Endothelial cell (in vitro differentiated cells): ENCODE measurements around the gene BEAN1. TPM values are rescaled to one million over a fixed set of nuclear protein-coding genes. Genes with fewer than 3 reads are reported as not detected.

Experiments used
- DNase-seq: peaks from one replicate; pipeline ENCODE4 v3.0.0; 2021; ENCODE audit warnings: low spot score
- H3K27ac Mint-ChIP-seq: one replicate; pipeline ENCODE4 v1.8.0; 2021; ENCODE audit warnings: mixed read lengths, inconsistent platforms; ENCODE audit not compliant: unreplicated experiment
- H3K27me3 Mint-ChIP-seq: one replicate; pipeline ENCODE4 v1.8.0; 2021; ENCODE audit warnings: mild to moderate bottlenecking, moderate library complexity, mixed read lengths, inconsistent platforms; ENCODE audit not compliant: unreplicated experiment
- H3K36me3 Mint-ChIP-seq: one replicate; pipeline ENCODE4 v1.8.0; 2021; ENCODE audit warnings: mild to moderate bottlenecking, low read depth, mixed read lengths, inconsistent platforms; ENCODE audit not compliant: unreplicated experiment
- H3K4me1 Mint-ChIP-seq: one replicate; pipeline ENCODE4 v1.8.0; 2021; ENCODE audit warnings: mild to moderate bottlenecking, mixed read lengths, inconsistent platforms; ENCODE audit not compliant: unreplicated experiment
- H3K4me3 Mint-ChIP-seq: one replicate; pipeline ENCODE4 v1.8.0; 2021; ENCODE audit warnings: mild to moderate bottlenecking, mixed read lengths, inconsistent platforms; ENCODE audit not compliant: unreplicated experiment
- H3K9me3 Mint-ChIP-seq: one replicate; pipeline ENCODE4 v1.8.0; 2021; ENCODE audit warnings: mixed read lengths, inconsistent platforms; ENCODE audit not compliant: unreplicated experiment
- total RNA-seq: library from RNA; stranded (reverse); fragmentation: NEBNext Ultra II Directional; extraction: Animal tissue kit (Norgen Biotek cat#: 25700); gene quantifications from one replicate; pipeline ENCODE4 v1.2.1, GENCODE V29; 2021; ENCODE audit not compliant: unreplicated experiment
- TF ChIP-seq, protein P1 (sequence below): fragments of 200-600 bp; sonication (generic); IDR thresholded peaks from one replicate; pipeline ENCODE4 v1.5.0; 2021; ENCODE audit warnings: antibody characterized with exemption; ENCODE audit not compliant: unreplicated experiment

Gene BEAN1
- total RNA-seq, 1 donor from 2014 or later: 0.49 TPM

DNA sequence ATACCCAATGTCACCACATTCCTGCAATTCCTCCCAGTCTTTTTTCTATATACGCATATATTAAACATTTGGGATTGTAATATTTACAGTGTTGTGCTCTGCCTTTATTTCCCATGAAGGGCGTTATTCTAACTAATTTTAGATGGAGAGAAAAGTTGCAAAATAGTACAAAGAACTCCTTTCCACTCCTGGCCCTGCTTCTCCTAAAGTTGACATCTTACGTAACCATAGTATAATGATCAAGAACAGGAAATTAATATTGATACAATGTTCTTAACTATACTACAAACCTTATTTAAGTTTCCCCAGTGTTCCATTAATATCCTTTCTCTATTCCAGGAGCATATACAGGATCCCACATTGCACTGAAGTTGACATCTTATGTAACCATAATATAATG lies 76.5 kb downstream of the BEAN1 start:
- peaks cover 11% of the 10 kb centered on the region for H3K4me1 Mint-ChIP-seq
- H3K27me3 Mint-ChIP-seq: no peaks in the 10 kb centered on the region
- TF ChIP-seq, protein P1, sequence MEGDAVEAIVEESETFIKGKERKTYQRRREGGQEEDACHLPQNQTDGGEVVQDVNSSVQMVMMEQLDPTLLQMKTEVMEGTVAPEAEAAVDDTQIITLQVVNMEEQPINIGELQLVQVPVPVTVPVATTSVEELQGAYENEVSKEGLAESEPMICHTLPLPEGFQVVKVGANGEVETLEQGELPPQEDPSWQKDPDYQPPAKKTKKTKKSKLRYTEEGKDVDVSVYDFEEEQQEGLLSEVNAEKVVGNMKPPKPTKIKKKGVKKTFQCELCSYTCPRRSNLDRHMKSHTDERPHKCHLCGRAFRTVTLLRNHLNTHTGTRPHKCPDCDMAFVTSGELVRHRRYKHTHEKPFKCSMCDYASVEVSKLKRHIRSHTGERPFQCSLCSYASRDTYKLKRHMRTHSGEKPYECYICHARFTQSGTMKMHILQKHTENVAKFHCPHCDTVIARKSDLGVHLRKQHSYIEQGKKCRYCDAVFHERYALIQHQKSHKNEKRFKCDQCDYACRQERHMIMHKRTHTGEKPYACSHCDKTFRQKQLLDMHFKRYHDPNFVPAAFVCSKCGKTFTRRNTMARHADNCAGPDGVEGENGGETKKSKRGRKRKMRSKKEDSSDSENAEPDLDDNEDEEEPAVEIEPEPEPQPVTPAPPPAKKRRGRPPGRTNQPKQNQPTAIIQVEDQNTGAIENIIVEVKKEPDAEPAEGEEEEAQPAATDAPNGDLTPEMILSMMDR: no peak
- H3K36me3 Mint-ChIP-seq: no peaks in the 10 kb centered on the region
- H3K27ac Mint-ChIP-seq: no peak overlapping the region
- no peak for DNase-seq
- no peak overlapping the region for H3K4me3 Mint-ChIP-seq
- H3K9me3 Mint-ChIP-seq: no peaks in the 10 kb centered on the region

DNA sequence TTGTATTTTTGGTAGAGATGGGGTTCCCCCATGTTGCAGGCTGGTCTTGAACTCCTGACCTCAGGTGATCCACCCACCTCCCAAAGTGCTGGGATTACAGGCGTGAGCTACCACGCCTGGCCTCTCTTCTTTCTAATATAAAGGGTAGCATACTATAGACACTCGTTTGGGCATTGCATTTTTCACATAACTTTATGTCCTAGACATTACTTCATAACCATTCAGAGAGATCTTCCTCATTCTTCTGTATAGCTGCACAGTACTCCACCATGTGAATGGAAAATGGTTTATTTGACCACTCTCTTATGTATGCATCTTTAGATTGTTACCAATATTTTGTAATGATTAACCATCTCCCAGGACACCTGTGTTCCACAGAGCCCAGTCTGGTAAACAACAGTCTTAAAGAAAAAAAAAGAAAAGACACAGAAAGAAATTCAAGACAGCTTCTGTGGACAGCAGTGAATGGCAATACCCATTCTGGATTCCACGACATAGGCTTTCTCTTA lies 80.7 kb downstream of the BEAN1 start:
- peaks cover 2% of the 10 kb centered on the region for H3K27me3 Mint-ChIP-seq
- no peak for DNase-seq
- H3K36me3 Mint-ChIP-seq: peaks cover 7% of the 10 kb centered on the region
- H3K9me3 Mint-ChIP-seq: no peaks in the 10 kb centered on the region
- H3K4me1 Mint-ChIP-seq: peaks cover 20% of the 10 kb centered on the region
- no peak overlapping the region for H3K4me3 Mint-ChIP-seq
- TF ChIP-seq, protein P1: no peak
- H3K27ac Mint-ChIP-seq: no peak overlapping the region

DNA sequence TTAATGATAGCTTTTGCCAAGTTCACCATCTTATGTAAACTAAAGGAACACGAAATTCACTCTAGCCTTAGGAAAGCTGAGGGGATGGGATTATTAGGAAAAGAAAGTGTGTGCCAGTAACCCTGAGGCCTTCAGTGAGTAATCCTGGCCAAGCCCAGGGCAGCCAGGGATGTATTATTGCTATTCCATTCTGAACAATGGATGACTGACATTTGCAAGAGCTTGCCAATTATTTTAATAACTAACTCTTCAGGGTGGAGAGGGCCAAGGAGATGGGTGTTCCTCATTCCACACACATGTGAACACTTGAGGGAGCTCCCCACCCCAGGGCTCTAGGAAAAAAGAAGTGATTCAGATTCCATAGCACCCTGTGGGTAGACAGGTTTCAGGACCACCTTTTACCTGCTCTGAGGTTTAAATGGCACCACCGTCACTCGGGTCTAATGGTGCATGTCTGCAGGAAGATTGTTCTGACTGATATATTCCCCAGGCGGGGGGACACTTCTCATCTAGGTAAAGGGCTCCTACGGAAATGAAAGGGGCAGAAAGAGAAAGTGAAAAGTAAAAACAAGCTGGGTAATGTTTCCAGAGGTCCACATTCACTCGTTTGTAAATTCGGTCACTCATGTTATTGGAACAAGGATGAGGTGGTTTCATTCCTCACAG lies 81.3 kb downstream of the BEAN1 start:
- TF ChIP-seq, protein P1: no peak
- DNase-seq: no peak
- Mint-ChIP-seq H3K27me3 (peaks cover 3% of the 10 kb centered on the region), H3K36me3 (peaks cover 11% of the 10 kb centered on the region), H3K4me3 (no peak overlapping the region), H3K27ac (no peak overlapping the region), H3K9me3 (no peaks in the 10 kb centered on the region), H3K4me1 (peaks cover 20% of the 10 kb centered on the region)

DNA sequence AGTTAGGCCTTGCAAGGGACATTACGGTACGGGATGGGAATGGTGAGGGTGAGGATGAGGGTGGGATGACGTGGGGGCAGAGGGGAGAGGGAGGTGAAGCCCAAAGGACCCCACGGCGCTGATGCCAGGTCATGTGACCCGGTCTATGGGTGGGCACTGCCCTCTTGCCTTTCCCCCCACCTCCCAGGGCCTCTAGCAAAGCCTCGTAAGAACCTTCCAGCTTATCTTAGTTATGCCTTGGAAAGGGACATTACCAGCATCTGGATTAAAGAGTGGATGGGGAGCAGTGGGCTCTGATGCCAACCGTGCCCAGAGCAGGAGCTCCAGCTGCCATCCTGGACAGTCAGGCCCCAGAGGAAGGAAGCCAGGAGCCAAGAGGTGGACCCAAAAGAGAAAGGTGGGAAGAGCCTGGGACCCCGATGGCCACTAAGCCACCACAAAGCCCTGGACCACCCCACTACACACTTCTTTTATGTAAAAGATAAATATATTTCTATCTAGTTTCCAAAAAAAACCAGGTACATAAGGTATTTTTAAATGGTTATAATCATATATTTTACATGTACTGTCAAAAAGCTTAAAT lies 81.9 kb downstream of the BEAN1 start:
- H3K36me3 Mint-ChIP-seq: peaks cover 11% of the 10 kb centered on the region
- no peak for DNase-seq
- TF ChIP-seq, protein P1: no peak
- H3K4me3 Mint-ChIP-seq: no peak overlapping the region
- no peaks in the 10 kb centered on the region for H3K9me3 Mint-ChIP-seq
- no peak overlapping the region for H3K27ac Mint-ChIP-seq
- peaks cover 3% of the 10 kb centered on the region for H3K27me3 Mint-ChIP-seq
- H3K4me1 Mint-ChIP-seq: peaks cover 20% of the 10 kb centered on the region

DNA sequence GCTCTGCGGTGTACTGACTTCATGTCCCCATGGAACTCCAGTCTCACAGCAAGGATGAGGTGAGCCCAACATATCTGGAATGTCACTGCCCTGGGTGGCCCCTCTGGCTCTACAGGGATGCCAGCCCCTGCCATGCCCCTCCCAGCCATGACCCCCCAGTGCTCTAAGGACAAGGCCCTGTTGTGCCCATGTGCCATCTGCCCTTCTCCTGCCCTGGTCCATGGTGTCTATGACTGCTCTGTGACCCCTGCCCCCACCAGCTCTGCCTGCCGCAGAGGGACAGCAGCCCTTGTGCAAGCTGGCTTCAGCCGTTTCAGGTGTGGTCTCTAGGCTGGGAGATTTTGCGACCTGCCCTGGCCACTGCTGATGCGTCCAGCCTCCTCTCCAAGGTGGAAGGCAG lies 82.5 kb downstream of the BEAN1 start:
- no peak overlapping the region for H3K27ac Mint-ChIP-seq

More for the DNA sequence above, 82.5 kb downstream of the BEAN1 start:
- Mint-ChIP-seq H3K4me3 (no peak overlapping the region), H3K4me1 (peaks cover 22% of the 10 kb centered on the region), H3K9me3 (no peaks in the 10 kb centered on the region), H3K36me3 (peaks cover 11% of the 10 kb centered on the region), H3K27me3 (peaks cover 3% of the 10 kb centered on the region)
- no peak for DNase-seq
- TF ChIP-seq, protein P1: no peak
